WERI-Rb-1 (cell line): ENCODE results near the gene BRIP1.
"Not testable (repeated sequence)": the region's sequence is repeated elsewhere in the genome, so short reads cannot be mapped to it uniquely, and the experiment has no call there.

ENCODE experiments used
- DNase-seq: peaks from one replicate; pipeline ENCODE4 v3.0.0-alpha.2; 2020
- H3K27ac ChIP-seq: fragments of 250-450 bp; sonication (Bioruptor Pico); 2 replicates; pipeline ENCODE4 v1.5.1; 2020; ENCODE audit warnings: mild to moderate bottlenecking, moderate library complexity
- H3K27me3 ChIP-seq: fragments of 250-450 bp; sonication (Bioruptor Pico); 2 replicates; pipeline ENCODE4 v1.5.1; 2021; ENCODE audit warnings: mild to moderate bottlenecking, low read depth, moderate library complexity; ENCODE audit not compliant: insufficient read depth, severe bottlenecking
- H3K36me3 ChIP-seq: fragments of 250-450 bp; sonication (Bioruptor Pico); 2 replicates; pipeline ENCODE4 v1.5.1; 2020; ENCODE audit warnings: mild to moderate bottlenecking, moderate library complexity
- H3K4me3 ChIP-seq: 2 replicates; pipeline ENCODE4 v1.5.1; 2011; ENCODE audit warnings: low read depth, mild to moderate bottlenecking, control low read depth, low read length
- H3K9me3 ChIP-seq: fragments of 250-450 bp; sonication (Bioruptor Pico); 2 replicates; pipeline ENCODE4 v1.5.1; 2021; ENCODE audit warnings: mild to moderate bottlenecking, moderate library complexity; ENCODE audit not compliant: severe bottlenecking
- TF ChIP-seq, protein P1 (sequence below): IDR thresholded peaks from 2 replicates; pipeline ENCODE4 v1.5.1; 2011; ENCODE audit warnings: low read depth, mild to moderate bottlenecking, control low read depth, inconsistent platforms, low read length

The BRIP1 gene

GRCh38 chr17:61684818-61685217 is 178.5 kb downstream of the BRIP1 start:
- peaks cover 52% of the 10 kb centered on the region for H3K36me3 ChIP-seq
- H3K27ac ChIP-seq, result no peak overlapping the region
- H3K9me3 ChIP-seq, result no peaks in the 10 kb centered on the region
- no peak overlapping the region for H3K4me3 ChIP-seq
- TF ChIP-seq, protein P1, sequence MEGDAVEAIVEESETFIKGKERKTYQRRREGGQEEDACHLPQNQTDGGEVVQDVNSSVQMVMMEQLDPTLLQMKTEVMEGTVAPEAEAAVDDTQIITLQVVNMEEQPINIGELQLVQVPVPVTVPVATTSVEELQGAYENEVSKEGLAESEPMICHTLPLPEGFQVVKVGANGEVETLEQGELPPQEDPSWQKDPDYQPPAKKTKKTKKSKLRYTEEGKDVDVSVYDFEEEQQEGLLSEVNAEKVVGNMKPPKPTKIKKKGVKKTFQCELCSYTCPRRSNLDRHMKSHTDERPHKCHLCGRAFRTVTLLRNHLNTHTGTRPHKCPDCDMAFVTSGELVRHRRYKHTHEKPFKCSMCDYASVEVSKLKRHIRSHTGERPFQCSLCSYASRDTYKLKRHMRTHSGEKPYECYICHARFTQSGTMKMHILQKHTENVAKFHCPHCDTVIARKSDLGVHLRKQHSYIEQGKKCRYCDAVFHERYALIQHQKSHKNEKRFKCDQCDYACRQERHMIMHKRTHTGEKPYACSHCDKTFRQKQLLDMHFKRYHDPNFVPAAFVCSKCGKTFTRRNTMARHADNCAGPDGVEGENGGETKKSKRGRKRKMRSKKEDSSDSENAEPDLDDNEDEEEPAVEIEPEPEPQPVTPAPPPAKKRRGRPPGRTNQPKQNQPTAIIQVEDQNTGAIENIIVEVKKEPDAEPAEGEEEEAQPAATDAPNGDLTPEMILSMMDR, result no peak
- no peak for DNase-seq
- H3K27me3 ChIP-seq, result no peaks in the 10 kb centered on the region

- TF ChIP-seq, protein P1, result no peak
- no peak for DNase-seq
- H3K27me3 ChIP-seq, result no peaks in the 10 kb centered on the region
- H3K9me3 ChIP-seq, result no peaks in the 10 kb centered on the region
- no peak overlapping the region for H3K27ac ChIP-seq
- no peak overlapping the region for H3K4me3 ChIP-seq
- H3K36me3 ChIP-seq, result peaks cover 45% of the 10 kb centered on the region
Observed at GRCh38 chr17:61684172-61684571, 179.2 kb downstream of the BRIP1 start.

DNA sequence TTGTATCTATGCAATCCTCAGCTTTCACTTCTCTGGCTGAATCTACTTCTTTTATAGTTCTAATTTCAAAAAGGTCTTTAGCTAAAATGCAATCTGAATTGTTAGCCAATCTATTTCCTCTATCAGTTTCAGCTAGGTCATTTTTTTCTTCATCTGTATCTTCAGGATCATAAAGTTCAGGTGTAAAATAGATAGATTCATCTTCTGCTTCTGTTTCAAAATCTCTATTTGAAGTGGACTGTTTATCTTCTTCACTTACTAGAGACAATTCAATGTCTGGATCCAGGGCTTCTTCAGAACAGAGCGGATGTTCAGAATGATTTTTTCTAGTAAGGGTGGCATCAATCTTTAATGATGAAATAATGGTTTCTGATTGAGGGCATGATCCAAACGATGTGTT is 179.9 kb downstream of the BRIP1 start:
- Histone ChIP-seq H3K27me3 (no peaks in the 10 kb centered on the region), H3K27ac (no peak overlapping the region), H3K4me3 (no peak overlapping the region), H3K9me3 (no peaks in the 10 kb centered on the region), H3K36me3 (peaks cover 43% of the 10 kb centered on the region)
- TF ChIP-seq, protein P1, result no peak
- DNase-seq, result no peak

GRCh38 chr17:61680921-61681320 is 182.4 kb downstream of the BRIP1 start:
- no peaks in the 10 kb centered on the region for H3K27me3 ChIP-seq
- H3K36me3 ChIP-seq, result peaks cover 36% of the 10 kb centered on the region
- TF ChIP-seq, protein P1, result no peak
- no peak for DNase-seq
- no peak overlapping the region for H3K27ac ChIP-seq
- no peaks in the 10 kb centered on the region for H3K9me3 ChIP-seq
- no peak overlapping the region for H3K4me3 ChIP-seq

GRCh38 chr17:61678339-61678738 is 185.0 kb downstream of the BRIP1 start:
- H3K27ac ChIP-seq, result no peak overlapping the region
- no peak overlapping the region for H3K4me3 ChIP-seq
- H3K9me3 ChIP-seq, result no peaks in the 10 kb centered on the region
- TF ChIP-seq, protein P1, result no peak
- H3K27me3 ChIP-seq, result no peaks in the 10 kb centered on the region
- peaks cover 19% of the 10 kb centered on the region for H3K36me3 ChIP-seq
- DNase-seq, result no peak

DNA sequence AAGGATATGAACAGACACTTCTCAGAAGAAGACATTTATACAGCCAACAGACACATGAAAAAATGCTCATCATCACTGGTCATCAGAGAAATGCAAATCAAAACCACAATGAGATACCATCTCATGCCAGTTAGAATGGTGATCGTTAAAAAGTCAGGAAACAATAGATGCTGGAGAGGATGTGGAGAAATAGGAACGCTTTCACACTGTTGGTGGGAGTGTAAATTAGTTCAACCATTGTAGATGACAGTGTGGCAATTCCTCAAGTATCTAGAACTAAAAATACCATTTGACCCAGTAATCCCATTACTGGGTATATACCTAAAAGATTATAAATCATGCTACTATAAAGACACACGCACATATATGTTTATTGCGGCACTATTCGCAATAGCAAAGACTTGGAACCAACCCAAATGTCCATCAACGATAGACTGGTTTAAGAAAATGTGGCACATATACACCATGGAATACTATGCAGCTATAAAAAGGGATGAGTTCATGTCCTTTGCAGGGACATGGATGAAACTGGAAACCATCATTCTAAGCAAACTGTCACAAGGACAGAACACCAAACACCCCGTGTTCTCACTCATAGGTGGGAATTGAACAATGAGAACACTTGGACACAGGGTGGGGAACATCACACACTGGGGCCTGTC is 186.0 kb downstream of the BRIP1 start:
- H3K27ac ChIP-seq, H3K27me3 ChIP-seq, H3K9me3 ChIP-seq, H3K4me3 ChIP-seq, H3K36me3 ChIP-seq, DNase-seq: not testable (repeated sequence)

DNA sequence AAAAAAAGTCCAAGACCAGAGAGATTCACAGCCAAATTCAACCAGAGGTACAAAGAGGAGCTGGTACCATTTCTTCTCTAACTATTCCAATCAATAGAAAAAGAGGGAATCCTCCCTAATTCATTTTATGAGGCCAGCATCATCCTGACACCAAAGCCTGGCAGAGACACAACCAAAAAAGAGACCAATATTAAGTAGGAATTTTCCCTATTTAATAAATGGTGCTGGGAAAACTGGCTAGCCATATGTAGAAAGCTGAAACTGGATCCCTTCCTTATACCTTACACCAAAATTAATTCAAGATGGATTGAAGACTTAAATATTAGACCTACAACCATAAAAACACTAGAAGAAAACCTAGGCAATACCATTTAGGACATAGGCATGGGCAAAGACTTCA is 186.8 kb downstream of the BRIP1 start:
- not testable (repeated sequence) for H3K27ac ChIP-seq, H3K36me3 ChIP-seq, H3K4me3 ChIP-seq, H3K9me3 ChIP-seq, H3K27me3 ChIP-seq, DNase-seq

GRCh38 chr17:61674609-61675008 is 188.7 kb downstream of the BRIP1 start:
- not testable (repeated sequence) for H3K27ac ChIP-seq, H3K36me3 ChIP-seq, H3K27me3 ChIP-seq, H3K4me3 ChIP-seq, H3K9me3 ChIP-seq, DNase-seq

GRCh38 chr17:61673019-61673897 is 190.1 kb downstream of the BRIP1 start:
- H3K4me3 ChIP-seq, H3K36me3 ChIP-seq, H3K27ac ChIP-seq, H3K9me3 ChIP-seq, H3K27me3 ChIP-seq, DNase-seq: not testable (repeated sequence)
